GM12878 (cell line): ENCODE data around the gene CTNNBIP1. TPM values are rescaled to one million over a fixed set of nuclear protein-coding genes. Genes with fewer than 3 reads are reported as not detected.

ENCODE experiments used
- BRCA1 ChIP-seq: IDR thresholded peaks from 2 replicates; pipeline ENCODE4 v1.6.1; 2011; ENCODE audit warnings: low read depth, low read length, improper control_type of control experiment
- CBFB ChIP-seq: IDR thresholded peaks from 2 replicates; pipeline ENCODE4 v1.6.1; 2016; ENCODE audit warnings: antibody characterized with exemption, low read depth
- CREB1 ChIP-seq: IDR thresholded peaks from 2 replicates; pipeline ENCODE4 v1.6.1; 2012; ENCODE audit warnings: low read depth, mild to moderate bottlenecking, inconsistent platforms
- FOXM1 ChIP-seq: IDR thresholded peaks from 2 replicates; pipeline ENCODE4 v1.6.1; 2012; ENCODE audit warnings: low read depth, mild to moderate bottlenecking, inconsistent platforms, low read length, moderate library complexity
- JUNB ChIP-seq: IDR thresholded peaks from 2 replicates; pipeline ENCODE4 v1.6.1; 2016; ENCODE audit warnings: antibody characterized with exemption, mild to moderate bottlenecking
- NFXL1 ChIP-seq: fragments of 450-650 bp; IDR thresholded peaks from 2 replicates; pipeline ENCODE4 v1.6.1; 2017; ENCODE audit warnings: antibody characterized with exemption, mild to moderate bottlenecking, borderline replicate concordance
- PAX5 ChIP-seq: IDR thresholded peaks from 2 replicates; pipeline ENCODE4 v1.6.1; 2011; ENCODE audit warnings: low read depth, low read length, borderline replicate concordance
- POLR2A ChIP-seq: IDR thresholded peaks from 2 replicates; pipeline ENCODE4 v1.6.1; 2011; ENCODE audit warnings: low read depth, mild to moderate bottlenecking, low read length
- RBBP5 ChIP-seq: fragments of 200-600 bp; sonication (generic); conservative IDR thresholded peaks from 2 replicates; pipeline ENCODE4 v1.6.1; 2016
- SIN3A ChIP-seq: IDR thresholded peaks from 2 replicates; pipeline ENCODE4 v1.6.1; 2012; ENCODE audit warnings: low read depth, low read length, improper control_type of control experiment
- SRF ChIP-seq, 2 experiments: IDR thresholded peaks; 2 replicates each; pipeline ENCODE4 v1.6.1; 2011; ENCODE audit warnings: low read depth in 2 of 2, low read length in 2 of 2, mild to moderate bottlenecking in 1 of 2, moderate library complexity in 1 of 2
- SUZ12 ChIP-seq: fragments of 200-600 bp; sonication (generic); IDR thresholded peaks from one replicate; pipeline ENCODE4 v1.6.1; 2018; ENCODE audit warnings: antibody characterized with exemption, mild to moderate bottlenecking; ENCODE audit not compliant: unreplicated experiment
- TCF3 ChIP-seq: IDR thresholded peaks from 2 replicates; pipeline ENCODE4 v1.6.1; 2012; ENCODE audit warnings: low read depth, mild to moderate bottlenecking, low read length, borderline replicate concordance; ENCODE audit not compliant: insufficient read depth
- ZNF217 ChIP-seq: fragments of 450-650 bp; IDR thresholded peaks from 2 replicates; pipeline ENCODE4 v1.6.1; 2017; ENCODE audit warnings: antibody characterized with exemption, mild to moderate bottlenecking
- polyA plus RNA-seq, 11 experiments: library from polyadenylated mRNA; depleted of rRNA in 4 of 11; unstranded in 6 of 11; stranded (reverse) in 5 of 11; fragments of >200 nt; fragmentation: Nextera tagmentation in 4 of 11; fragmentation: Illumina TruSeq in 1 of 11; extraction: Ambion mirVana in 4 of 11; extraction: Trizol in 1 of 11; gene quantifications; 1 replicate in 1 of 11; 2 replicates in 10 of 11; pipeline versions ENCODE4 v1.2.1 to v1.2.3, GENCODE V29; 2011 to 2016; ENCODE audit warnings: inconsistent platforms in 2 of 11, missing spikeins in 2 of 11, low read depth in 1 of 11
- total RNA-seq, 4 experiments: library from RNA; depleted of rRNA in 3 of 4; stranded (reverse); fragments of >200 nt in 3 of 4; fragmentation: Illumina TruSeq in 1 of 4; extraction: Trizol in 1 of 4; gene quantifications; 2 replicates each; pipeline versions ENCODE4 v1.2.1 to v1.2.3, GENCODE V29; 2013 to 2021
- TF ChIP-seq, protein P1 (sequence below): IDR thresholded peaks from 2 replicates; pipeline ENCODE4 v1.6.1; 2012; ENCODE audit warnings: mild to moderate bottlenecking, low read depth, low read length
- TF ChIP-seq, protein P2 (sequence below): fragments of 450-650 bp; formaldehyde crosslinking; IDR thresholded peaks from 2 replicates; pipeline ENCODE4 v1.4.0; 2020; ENCODE audit warnings: mild to moderate bottlenecking, moderate library complexity
- TF ChIP-seq, protein P3 (sequence below): IDR thresholded peaks from 2 replicates; pipeline ENCODE4 v1.6.1; 2012; ENCODE audit warnings: low read depth, low read length, improper control_type of control experiment
- TF ChIP-seq, protein P4 (sequence below): fragments of 450-650 bp; IDR thresholded peaks from 2 replicates; pipeline ENCODE4 v1.6.1; 2017; ENCODE audit warnings: mild to moderate bottlenecking, low read depth, inconsistent platforms; ENCODE audit not compliant: poor library complexity, severe bottlenecking
- TF ChIP-seq, protein P5 (sequence below): fragments of 450-650 bp; IDR thresholded peaks from 2 replicates; pipeline ENCODE4 v1.6.1; 2018; ENCODE audit warnings: mild to moderate bottlenecking, low read depth, moderate library complexity; ENCODE audit not compliant: partially characterized antibody

Gene CTNNBIP1
- total and polyA plus RNA-seq, 10 of the 15 experiments (the other 5 are each of a cell fraction or from before 2014, with no cell fraction given), result 0.42 to 31.8 (median 10.8) TPM

DNA sequence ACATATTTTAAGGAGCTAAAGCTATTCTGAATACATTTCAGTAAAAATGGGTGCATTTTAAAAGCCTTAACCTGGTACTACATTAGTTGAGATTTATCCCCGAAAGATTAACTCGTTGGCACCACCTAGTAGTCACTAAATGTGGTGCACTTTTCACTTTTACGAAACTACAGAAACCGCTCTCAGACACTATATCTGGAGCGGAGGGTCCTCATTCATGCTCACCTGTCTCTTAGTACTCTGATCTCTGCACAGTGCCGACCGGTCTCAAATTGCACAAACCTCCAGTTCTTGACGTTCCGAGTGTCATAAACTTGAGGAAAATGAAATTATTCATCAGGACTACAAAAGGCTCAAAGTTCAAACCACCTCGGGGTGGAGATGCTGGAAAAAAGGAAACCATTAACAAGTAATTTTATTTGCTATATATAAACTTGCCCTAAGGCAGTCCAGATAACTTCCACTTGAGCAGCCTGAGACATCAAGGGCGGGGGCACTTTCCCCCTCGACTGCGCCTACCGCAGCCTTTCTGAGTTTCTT is 32.4 kb upstream of the CTNNBIP1 start (continued):
- TF ChIP-seq, protein P1, sequence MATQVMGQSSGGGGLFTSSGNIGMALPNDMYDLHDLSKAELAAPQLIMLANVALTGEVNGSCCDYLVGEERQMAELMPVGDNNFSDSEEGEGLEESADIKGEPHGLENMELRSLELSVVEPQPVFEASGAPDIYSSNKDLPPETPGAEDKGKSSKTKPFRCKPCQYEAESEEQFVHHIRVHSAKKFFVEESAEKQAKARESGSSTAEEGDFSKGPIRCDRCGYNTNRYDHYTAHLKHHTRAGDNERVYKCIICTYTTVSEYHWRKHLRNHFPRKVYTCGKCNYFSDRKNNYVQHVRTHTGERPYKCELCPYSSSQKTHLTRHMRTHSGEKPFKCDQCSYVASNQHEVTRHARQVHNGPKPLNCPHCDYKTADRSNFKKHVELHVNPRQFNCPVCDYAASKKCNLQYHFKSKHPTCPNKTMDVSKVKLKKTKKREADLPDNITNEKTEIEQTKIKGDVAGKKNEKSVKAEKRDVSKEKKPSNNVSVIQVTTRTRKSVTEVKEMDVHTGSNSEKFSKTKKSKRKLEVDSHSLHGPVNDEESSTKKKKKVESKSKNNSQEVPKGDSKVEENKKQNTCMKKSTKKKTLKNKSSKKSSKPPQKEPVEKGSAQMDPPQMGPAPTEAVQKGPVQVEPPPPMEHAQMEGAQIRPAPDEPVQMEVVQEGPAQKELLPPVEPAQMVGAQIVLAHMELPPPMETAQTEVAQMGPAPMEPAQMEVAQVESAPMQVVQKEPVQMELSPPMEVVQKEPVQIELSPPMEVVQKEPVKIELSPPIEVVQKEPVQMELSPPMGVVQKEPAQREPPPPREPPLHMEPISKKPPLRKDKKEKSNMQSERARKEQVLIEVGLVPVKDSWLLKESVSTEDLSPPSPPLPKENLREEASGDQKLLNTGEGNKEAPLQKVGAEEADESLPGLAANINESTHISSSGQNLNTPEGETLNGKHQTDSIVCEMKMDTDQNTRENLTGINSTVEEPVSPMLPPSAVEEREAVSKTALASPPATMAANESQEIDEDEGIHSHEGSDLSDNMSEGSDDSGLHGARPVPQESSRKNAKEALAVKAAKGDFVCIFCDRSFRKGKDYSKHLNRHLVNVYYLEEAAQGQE, result no peak
- TF ChIP-seq FOXM1, result peak; percentile 42; the same call in 1 of the 2 replicates
- no peak for TF ChIP-seq TCF3
- TF ChIP-seq, protein P2, sequence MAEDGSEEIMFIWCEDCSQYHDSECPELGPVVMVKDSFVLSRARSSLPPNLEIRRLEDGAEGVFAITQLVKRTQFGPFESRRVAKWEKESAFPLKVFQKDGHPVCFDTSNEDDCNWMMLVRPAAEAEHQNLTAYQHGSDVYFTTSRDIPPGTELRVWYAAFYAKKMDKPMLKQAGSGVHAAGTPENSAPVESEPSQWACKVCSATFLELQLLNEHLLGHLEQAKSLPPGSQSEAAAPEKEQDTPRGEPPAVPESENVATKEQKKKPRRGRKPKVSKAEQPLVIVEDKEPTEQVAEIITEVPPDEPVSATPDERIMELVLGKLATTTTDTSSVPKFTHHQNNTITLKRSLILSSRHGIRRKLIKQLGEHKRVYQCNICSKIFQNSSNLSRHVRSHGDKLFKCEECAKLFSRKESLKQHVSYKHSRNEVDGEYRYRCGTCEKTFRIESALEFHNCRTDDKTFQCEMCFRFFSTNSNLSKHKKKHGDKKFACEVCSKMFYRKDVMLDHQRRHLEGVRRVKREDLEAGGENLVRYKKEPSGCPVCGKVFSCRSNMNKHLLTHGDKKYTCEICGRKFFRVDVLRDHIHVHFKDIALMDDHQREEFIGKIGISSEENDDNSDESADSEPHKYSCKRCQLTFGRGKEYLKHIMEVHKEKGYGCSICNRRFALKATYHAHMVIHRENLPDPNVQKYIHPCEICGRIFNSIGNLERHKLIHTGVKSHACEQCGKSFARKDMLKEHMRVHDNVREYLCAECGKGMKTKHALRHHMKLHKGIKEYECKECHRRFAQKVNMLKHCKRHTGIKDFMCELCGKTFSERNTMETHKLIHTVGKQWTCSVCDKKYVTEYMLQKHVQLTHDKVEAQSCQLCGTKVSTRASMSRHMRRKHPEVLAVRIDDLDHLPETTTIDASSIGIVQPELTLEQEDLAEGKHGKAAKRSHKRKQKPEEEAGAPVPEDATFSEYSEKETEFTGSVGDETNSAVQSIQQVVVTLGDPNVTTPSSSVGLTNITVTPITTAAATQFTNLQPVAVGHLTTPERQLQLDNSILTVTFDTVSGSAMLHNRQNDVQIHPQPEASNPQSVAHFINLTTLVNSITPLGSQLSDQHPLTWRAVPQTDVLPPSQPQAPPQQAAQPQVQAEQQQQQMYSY (CRISPR knock-in tag), result no peak
- no peak for TF ChIP-seq POLR2A
- TF ChIP-seq, protein P3, sequence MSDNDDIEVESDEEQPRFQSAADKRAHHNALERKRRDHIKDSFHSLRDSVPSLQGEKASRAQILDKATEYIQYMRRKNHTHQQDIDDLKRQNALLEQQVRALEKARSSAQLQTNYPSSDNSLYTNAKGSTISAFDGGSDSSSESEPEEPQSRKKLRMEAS, result no peak
- TF ChIP-seq, protein P4, sequence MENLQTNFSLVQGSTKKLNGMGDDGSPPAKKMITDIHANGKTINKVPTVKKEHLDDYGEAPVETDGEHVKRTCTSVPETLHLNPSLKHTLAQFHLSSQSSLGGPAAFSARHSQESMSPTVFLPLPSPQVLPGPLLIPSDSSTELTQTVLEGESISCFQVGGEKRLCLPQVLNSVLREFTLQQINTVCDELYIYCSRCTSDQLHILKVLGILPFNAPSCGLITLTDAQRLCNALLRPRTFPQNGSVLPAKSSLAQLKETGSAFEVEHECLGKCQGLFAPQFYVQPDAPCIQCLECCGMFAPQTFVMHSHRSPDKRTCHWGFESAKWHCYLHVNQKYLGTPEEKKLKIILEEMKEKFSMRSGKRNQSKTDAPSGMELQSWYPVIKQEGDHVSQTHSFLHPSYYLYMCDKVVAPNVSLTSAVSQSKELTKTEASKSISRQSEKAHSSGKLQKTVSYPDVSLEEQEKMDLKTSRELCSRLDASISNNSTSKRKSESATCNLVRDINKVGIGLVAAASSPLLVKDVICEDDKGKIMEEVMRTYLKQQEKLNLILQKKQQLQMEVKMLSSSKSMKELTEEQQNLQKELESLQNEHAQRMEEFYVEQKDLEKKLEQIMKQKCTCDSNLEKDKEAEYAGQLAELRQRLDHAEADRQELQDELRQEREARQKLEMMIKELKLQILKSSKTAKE, result no peak
- TF ChIP-seq, protein P5, sequence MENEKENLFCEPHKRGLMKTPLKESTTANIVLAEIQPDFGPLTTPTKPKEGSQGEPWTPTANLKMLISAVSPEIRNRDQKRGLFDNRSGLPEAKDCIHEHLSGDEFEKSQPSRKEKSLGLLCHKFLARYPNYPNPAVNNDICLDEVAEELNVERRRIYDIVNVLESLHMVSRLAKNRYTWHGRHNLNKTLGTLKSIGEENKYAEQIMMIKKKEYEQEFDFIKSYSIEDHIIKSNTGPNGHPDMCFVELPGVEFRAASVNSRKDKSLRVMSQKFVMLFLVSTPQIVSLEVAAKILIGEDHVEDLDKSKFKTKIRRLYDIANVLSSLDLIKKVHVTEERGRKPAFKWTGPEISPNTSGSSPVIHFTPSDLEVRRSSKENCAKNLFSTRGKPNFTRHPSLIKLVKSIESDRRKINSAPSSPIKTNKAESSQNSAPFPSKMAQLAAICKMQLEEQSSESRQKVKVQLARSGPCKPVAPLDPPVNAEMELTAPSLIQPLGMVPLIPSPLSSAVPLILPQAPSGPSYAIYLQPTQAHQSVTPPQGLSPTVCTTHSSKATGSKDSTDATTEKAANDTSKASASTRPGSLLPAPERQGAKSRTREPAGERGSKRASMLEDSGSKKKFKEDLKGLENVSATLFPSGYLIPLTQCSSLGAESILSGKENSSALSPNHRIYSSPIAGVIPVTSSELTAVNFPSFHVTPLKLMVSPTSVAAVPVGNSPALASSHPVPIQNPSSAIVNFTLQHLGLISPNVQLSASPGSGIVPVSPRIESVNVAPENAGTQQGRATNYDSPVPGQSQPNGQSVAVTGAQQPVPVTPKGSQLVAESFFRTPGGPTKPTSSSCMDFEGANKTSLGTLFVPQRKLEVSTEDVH, result no peak
- no peak for TF ChIP-seq SUZ12
- TF ChIP-seq NFXL1, result no peak
- no peak for TF ChIP-seq PAX5
- TF ChIP-seq BRCA1, result no peak
- 0 out of 2 replicates have a peak, but pooled peaks have one; percentile 12 for TF ChIP-seq SIN3A
- TF ChIP-seq SRF (IDR thresholded peaks at IDR 0.05; ENCODE audit: low read depth in 2 of 2, low read length in 2 of 2), result no peak
- TF ChIP-seq CBFB, result no peak
- TF ChIP-seq ZNF217, result no peak
- TF ChIP-seq RBBP5, result no peak
- no peak for TF ChIP-seq JUNB
- 0 out of 2 replicates have a peak, but pooled peaks have one; percentile 18 for TF ChIP-seq CREB1
